Right atrium auricular region (tissue), 2 donors: ENCODE data around the gene TBC1D19. TPM values are rescaled to one million over a fixed set of nuclear protein-coding genes. Genes with fewer than 3 reads are reported as not detected.
"Not testable (repeated sequence)": the region's sequence is repeated elsewhere in the genome, so short reads cannot be mapped to it uniquely, and the experiment has no call there.

Experiments used
- DNase-seq: peaks from one replicate; pipeline ENCODE4 v3.0.0-alpha.2; 2019; ENCODE audit warnings: low spot score
- H3K27ac ChIP-seq, 2 donors: fragments of 200-600 bp; sonication (generic); 1 replicate in 1 of 2; 2 replicates in 1 of 2; pipeline ENCODE4 v1.5.1; 2016 to 2019
- H3K27me3 ChIP-seq, 2 donors: fragments of 200-600 bp; sonication (generic); one replicate each; pipeline versions ENCODE4 v1.5.1 to v1.6.0; 2017 to 2019
- H3K36me3 ChIP-seq: fragments of 200-600 bp; sonication (generic); one replicate; pipeline ENCODE4 v1.5.1; 2016
- H3K4me1 ChIP-seq, 2 donors: fragments of 200-600 bp; sonication (generic); one replicate each; pipeline versions ENCODE4 v1.5.1 to v1.6.0; 2017 to 2019
- H3K4me3 ChIP-seq, 2 donors: fragments of 200-600 bp; sonication (generic); 1 replicate in 1 of 2; 2 replicates in 1 of 2; pipeline ENCODE4 v1.5.1; 2017 to 2019; ENCODE audit warnings: mild to moderate bottlenecking in 1 of 2, moderate library complexity in 1 of 2
- H3K9me3 ChIP-seq, 2 donors: fragments of 200-600 bp; sonication (generic); one replicate each; pipeline ENCODE4 v1.5.1; 2019
- CTCF ChIP-seq, 2 donors: fragments of 200-600 bp; sonication (generic); IDR thresholded peaks; one replicate each; pipeline ENCODE4 v1.5.1; 2019; ENCODE audit warnings: antibody characterized with exemption in 2 of 2
- total RNA-seq, 2 donors: library from RNA; depleted of rRNA; stranded (reverse); fragments of >200 nt; gene quantifications; one replicate each; pipeline ENCODE4 v1.1.0, GENCODE V29; 2016

TBC1D19 gene
- total RNA-seq, 2 donors from 2014 or later: 10.5 to 10.8 TPM

- H3K9me3 ChIP-seq: no peaks in the 10 kb centered on the region
- H3K36me3 ChIP-seq: no peaks in the 10 kb centered on the region
- no peak for TF ChIP-seq CTCF (IDR thresholded peaks at IDR 0.05)
- peak overlapping the region; percentile 68 to 70 for H3K4me3 ChIP-seq
- peaks cover 0 to 8% of the 10 kb centered on the region in 2 donors for H3K4me1 ChIP-seq
- no peak for DNase-seq
- no peaks in the 10 kb centered on the region for H3K27me3 ChIP-seq
- peak overlapping the region in 1 of 2 donors; percentile 59 for H3K27ac ChIP-seq
Observed at GRCh38 chr4:26584725-26585124, 841 bp downstream of the TBC1D19 start.

DNA sequence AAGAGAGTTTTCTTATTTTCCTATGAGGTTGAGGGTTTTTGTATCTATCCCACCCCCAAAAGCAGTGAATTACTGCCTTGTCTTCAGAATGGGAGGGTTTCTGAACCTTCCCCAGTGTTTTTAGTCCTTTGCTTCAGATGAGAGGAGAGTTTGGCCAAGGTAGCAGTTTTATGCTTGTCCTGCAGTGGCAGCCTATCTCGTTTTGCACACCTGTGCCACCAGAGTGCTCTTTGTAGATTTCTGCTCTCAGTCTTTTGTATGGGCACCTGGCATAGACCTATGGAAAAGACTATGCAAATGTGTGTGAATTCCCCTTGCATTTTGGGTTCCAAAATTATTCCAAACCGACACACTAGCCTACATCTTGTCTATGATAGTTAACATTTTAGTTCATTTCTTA is 5.8 kb downstream of the TBC1D19 start:
- H3K4me1 ChIP-seq: peaks cover 0 to 3% of the 10 kb centered on the region in 2 donors
- H3K9me3 ChIP-seq: no peaks in the 10 kb centered on the region
- DNase-seq: no peak
- H3K27me3 ChIP-seq: no peaks in the 10 kb centered on the region
- H3K27ac ChIP-seq: no peak overlapping the region
- H3K36me3 ChIP-seq: no peaks in the 10 kb centered on the region
- H3K4me3 ChIP-seq: no peak overlapping the region
- no peak for TF ChIP-seq CTCF (IDR thresholded peaks at IDR 0.05)

DNA sequence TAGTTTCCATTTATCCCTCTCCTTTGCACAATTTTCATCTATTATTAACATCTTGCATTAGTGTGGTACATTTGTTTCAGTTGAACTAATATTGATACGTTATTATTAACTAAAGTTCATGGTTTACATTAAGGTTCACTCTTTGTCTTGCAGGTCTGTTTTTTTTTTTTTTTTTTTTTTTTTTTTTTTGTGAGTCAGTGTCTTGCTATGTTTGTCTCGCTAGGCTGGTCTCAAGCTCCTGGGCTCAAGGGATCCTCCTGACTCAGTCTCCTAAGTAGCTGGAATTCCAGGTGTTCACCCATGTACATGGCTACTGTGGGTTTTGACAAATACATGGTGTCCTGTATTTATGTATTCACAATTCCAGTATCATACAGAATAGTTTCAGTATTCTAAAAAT is 6.8 kb downstream of the TBC1D19 start:
- H3K27me3 ChIP-seq: no peaks in the 10 kb centered on the region
- no peaks in the 10 kb centered on the region for H3K36me3 ChIP-seq
- H3K27ac ChIP-seq: no peak overlapping the region
- DNase-seq: no peak
- H3K4me3 ChIP-seq: no peak overlapping the region
- no peaks in the 10 kb centered on the region for H3K4me1 ChIP-seq
- H3K9me3 ChIP-seq: no peaks in the 10 kb centered on the region
- TF ChIP-seq CTCF (IDR thresholded peaks at IDR 0.05): no peak

GRCh38 chr4:26593557-26593956 is 9.7 kb downstream of the TBC1D19 start:
- H3K4me1 ChIP-seq, H3K4me3 ChIP-seq, DNase-seq, H3K27me3 ChIP-seq, H3K27ac ChIP-seq, H3K9me3 ChIP-seq, H3K36me3 ChIP-seq: not testable (repeated sequence)

DNA sequence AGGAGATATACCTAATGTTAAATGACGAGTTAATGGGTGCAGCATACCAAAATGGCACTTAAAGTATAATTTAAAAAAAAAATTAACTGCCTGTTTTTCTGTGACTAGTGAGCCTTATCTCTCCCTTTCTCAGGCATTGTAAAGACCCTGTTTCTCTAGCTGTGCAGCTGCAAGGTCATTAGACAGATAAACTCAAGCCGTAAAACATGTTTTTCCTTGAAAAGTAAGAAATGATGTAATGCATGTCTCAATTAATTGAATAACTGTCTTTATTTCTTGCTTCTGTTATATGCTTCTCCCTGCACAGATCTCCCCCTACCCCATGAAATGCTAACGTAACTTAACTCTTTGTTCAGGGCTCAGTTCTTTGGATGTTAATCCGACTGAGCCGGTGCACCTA is 10.5 kb downstream of the TBC1D19 start:
- Histone ChIP-seq H3K36me3 (no peaks in the 10 kb centered on the region), H3K27ac (no peak overlapping the region), H3K4me3 (no peak overlapping the region), H3K4me1 (no peaks in the 10 kb centered on the region), H3K9me3 (no peaks in the 10 kb centered on the region), H3K27me3 (no peaks in the 10 kb centered on the region)
- no peak for DNase-seq
- no peak for TF ChIP-seq CTCF (IDR thresholded peaks at IDR 0.05)

- no peak overlapping the region for H3K4me3 ChIP-seq
- H3K4me1 ChIP-seq: no peaks in the 10 kb centered on the region
- H3K9me3 ChIP-seq: no peaks in the 10 kb centered on the region
- no peaks in the 10 kb centered on the region for H3K27me3 ChIP-seq
- H3K27ac ChIP-seq: no peak overlapping the region
- no peak for TF ChIP-seq CTCF (IDR thresholded peaks at IDR 0.05)
- no peaks in the 10 kb centered on the region for H3K36me3 ChIP-seq
- no peak for DNase-seq
Observed at GRCh38 chr4:26594778-26595177, 10.9 kb downstream of the TBC1D19 start.
